OCI-LY3 (cell line): ENCODE measurements around the gene NDUFS7.

Source experiments
- H2AFZ ChIP-seq: fragments of 200-600, 300-600 bp; shearing (Covaris generic); 2 replicates; pipeline ENCODE4 v1.6.0; 2014; ENCODE audit warnings: antibody characterized with exemption, low read depth, low read length
- H3K27ac ChIP-seq: fragments of 200-600, 300-600 bp; sonication (generic); 2 replicates; pipeline ENCODE4 v1.5.1; 2014; ENCODE audit warnings: mild to moderate bottlenecking, low read length, moderate library complexity, mixed read lengths
- H3K27me3 ChIP-seq: fragments of 200-600, 300-600 bp; sonication (generic); 2 replicates; pipeline ENCODE4 v1.6.1; 2014; ENCODE audit warnings: low read depth, low read length, mixed read lengths
- H3K36me3 ChIP-seq: fragments of 200-600, 300-600 bp; sonication (generic); replicated peaks from 2 replicates; pipeline ENCODE3; 2014; ENCODE audit warnings: low read depth, low read length, mixed read lengths
- H3K4me1 ChIP-seq: fragments of 300-600, 200-600 bp; sonication (generic); 2 replicates; pipeline ENCODE4 v1.6.1; 2014; ENCODE audit warnings: low read length, mixed read lengths
- H3K4me2 ChIP-seq: fragments of 200-600, 300-600 bp; sonication (generic); 2 replicates; pipeline ENCODE4 v1.6.1; 2014; ENCODE audit warnings: low read length, mixed read lengths
- H3K4me3 ChIP-seq: fragments of 300-600, 200-600 bp; sonication (generic); 2 replicates; pipeline ENCODE4 v1.5.1; 2014; ENCODE audit warnings: antibody characterized with exemption, mild to moderate bottlenecking, low read length, moderate library complexity
- H3K79me2 ChIP-seq: fragments of 300-600, 200-600 bp; shearing (Covaris generic); 2 replicates; pipeline ENCODE4 v1.6.1; 2014; ENCODE audit warnings: mild to moderate bottlenecking, low read length, mixed read lengths
- H3K9ac ChIP-seq: fragments of 300-600, 200-600 bp; shearing (Covaris generic); 2 replicates; pipeline ENCODE4 v1.6.0; 2014; ENCODE audit warnings: mild to moderate bottlenecking, low read length, moderate library complexity
- H3K9me3 ChIP-seq: fragments of 200-600, 300-600 bp; shearing (Covaris generic); 2 replicates; pipeline ENCODE4 v1.6.1; 2014; ENCODE audit warnings: low read length, mixed read lengths; ENCODE audit not compliant: insufficient read depth
- H4K20me1 ChIP-seq: fragments of 200-600, 300-600 bp; sonication (generic); 2 replicates; pipeline ENCODE4 v1.6.1; 2016; ENCODE audit warnings: low read length, mixed read lengths; ENCODE audit not compliant: insufficient read depth
- EZH2phosphoT487 ChIP-seq: fragments of 200-600 bp; shearing (Covaris generic); IDR thresholded peaks from 2 replicates; pipeline ENCODE4 v1.6.1; 2018; ENCODE audit warnings: antibody characterized with exemption, mixed run types, low read depth
- TF ChIP-seq, protein P1 (sequence below): fragments of 200-600, 300-600 bp; sonication (generic); IDR thresholded peaks from 2 replicates; pipeline ENCODE4 v1.5.1; 2014; ENCODE audit warnings: antibody characterized with exemption, low read length, low read depth

NDUFS7 gene

DNA sequence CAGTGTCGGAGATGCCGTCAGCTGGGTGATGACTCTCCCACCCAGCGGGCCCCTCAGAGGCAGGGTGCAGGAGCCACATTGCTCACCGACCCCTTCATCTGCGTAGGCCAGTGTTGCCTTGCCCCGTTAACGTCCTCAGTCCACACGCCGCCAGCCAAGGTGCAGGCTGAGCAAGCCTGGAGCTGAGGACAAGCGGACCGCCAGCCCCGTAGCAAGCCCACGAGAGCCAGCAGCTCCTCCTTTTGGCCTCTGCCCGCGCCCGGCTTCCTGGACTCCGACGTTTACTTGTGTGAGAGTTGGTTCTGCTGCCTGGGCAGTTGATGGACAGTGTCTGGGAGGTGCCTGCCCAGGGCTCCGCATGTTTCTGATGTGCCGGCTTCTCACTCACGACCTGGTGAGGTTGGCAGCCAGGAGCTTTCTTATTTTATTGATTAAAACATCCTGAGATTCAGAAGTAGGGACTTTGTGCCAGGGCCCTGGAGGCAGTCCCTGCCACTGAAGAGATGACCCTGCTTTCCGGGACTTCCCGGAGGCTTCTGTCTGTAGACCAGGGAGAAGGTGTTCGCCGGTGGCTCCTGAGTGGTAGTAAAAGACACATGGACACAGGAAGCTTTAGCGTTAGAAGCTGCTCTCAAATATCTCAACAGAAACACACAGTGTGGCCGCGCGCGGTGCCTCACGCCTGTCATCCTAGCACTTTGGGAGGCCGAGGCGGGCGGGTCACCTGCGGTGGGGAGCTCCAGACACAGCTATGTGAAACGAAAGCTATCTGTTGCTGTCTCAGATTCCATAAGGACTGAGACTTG lies 29.5 kb downstream of the NDUFS7 start:
- Histone ChIP-seq H3K36me3 (peaks cover 75% of the 10 kb centered on the region), H3K27me3 (no peaks in the 10 kb centered on the region), H3K9me3 (no peaks in the 10 kb centered on the region), H3K27ac (no peak overlapping the region), H3K4me2 (no peak overlapping the region), H4K20me1 (peaks cover 96% of the 10 kb centered on the region), H3K4me3 (no peak overlapping the region), H3K79me2 (peaks cover 100% of the 10 kb centered on the region), H3K9ac (no peak overlapping the region), H2AFZ (no peak overlapping the region), H3K4me1 (peaks cover 46% of the 10 kb centered on the region)
- no peak for TF ChIP-seq EZH2phosphoT487
- TF ChIP-seq, protein P1, sequence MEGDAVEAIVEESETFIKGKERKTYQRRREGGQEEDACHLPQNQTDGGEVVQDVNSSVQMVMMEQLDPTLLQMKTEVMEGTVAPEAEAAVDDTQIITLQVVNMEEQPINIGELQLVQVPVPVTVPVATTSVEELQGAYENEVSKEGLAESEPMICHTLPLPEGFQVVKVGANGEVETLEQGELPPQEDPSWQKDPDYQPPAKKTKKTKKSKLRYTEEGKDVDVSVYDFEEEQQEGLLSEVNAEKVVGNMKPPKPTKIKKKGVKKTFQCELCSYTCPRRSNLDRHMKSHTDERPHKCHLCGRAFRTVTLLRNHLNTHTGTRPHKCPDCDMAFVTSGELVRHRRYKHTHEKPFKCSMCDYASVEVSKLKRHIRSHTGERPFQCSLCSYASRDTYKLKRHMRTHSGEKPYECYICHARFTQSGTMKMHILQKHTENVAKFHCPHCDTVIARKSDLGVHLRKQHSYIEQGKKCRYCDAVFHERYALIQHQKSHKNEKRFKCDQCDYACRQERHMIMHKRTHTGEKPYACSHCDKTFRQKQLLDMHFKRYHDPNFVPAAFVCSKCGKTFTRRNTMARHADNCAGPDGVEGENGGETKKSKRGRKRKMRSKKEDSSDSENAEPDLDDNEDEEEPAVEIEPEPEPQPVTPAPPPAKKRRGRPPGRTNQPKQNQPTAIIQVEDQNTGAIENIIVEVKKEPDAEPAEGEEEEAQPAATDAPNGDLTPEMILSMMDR: no peak

DNA sequence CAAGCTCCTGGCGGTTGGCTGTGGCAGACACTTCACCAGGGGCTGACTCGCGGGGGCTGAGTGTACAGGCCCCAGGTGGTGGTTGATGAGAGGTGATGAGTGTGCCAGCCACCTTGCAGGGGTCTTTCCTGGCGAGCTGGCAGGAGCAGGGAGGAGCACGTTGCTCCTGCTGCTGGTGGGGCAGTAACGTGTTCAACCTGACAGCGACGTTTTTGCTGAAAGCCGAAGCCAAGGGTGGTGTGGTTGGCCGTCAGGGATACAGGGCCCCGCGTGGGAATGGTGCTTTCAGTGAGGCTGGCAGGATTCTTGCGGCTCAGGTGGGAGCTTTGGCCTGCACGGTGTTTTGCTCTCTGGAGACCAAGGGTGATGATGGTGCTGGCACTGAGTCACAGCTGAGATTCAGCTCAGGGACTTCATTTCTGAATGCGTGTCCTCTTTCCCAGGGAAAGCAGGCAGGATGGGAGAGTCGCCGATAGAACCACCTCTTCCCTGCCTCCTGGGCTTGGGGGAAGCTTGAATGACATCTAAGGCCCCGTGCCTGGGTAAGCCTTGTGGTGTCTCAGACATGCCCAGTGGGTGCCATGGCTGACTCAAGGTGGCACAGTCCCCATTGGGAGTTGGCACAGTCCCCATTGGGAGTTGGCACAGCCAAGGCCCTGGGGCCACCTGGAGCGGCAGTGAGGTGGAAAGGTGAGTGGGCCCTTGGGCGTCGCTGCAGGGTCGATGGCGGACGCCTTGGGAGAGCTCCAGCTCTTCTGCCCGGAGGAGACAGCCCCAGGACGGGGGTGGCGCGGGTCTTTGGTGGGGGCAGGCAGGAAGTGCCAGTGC lies 32.5 kb downstream of the NDUFS7 start:
- no peak overlapping the region for H3K4me2 ChIP-seq
- TF ChIP-seq, protein P1: no peak
- TF ChIP-seq EZH2phosphoT487: no peak
- H3K27ac ChIP-seq: no peak overlapping the region
- peaks cover 99% of the 10 kb centered on the region for H3K79me2 ChIP-seq
- no peak overlapping the region for H3K4me3 ChIP-seq
- H3K9me3 ChIP-seq: no peaks in the 10 kb centered on the region
- peaks cover 25% of the 10 kb centered on the region for H3K4me1 ChIP-seq
- H4K20me1 ChIP-seq: peaks cover 94% of the 10 kb centered on the region
- H2AFZ ChIP-seq: no peak overlapping the region
- no peak overlapping the region for H3K9ac ChIP-seq
- H3K27me3 ChIP-seq: no peaks in the 10 kb centered on the region
- H3K36me3 ChIP-seq: peaks cover 72% of the 10 kb centered on the region

DNA sequence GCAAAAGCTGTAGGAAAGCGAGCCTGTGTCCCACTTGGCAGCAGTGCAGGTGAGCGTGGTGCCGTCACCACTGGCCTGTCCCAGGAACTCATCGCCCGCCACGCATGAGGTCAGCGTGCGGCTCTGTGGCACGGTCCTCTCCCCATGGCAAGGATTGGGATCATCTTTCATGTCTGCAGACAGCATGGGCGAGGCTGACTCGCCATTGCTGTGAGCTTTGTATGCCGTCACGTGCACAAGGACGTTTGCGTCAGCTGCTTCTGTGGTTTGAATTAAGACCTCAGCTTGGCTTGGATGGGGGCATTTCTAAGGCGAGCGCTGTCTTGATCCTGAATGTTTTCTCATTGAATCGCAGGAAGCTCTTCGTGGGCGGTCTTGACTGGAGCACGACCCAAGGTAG lies 33.4 kb downstream of the NDUFS7 start:
- Histone ChIP-seq H3K4me3 (no peak overlapping the region), H3K27me3 (no peaks in the 10 kb centered on the region), H3K4me2 (no peak overlapping the region), H3K36me3 (peaks cover 70% of the 10 kb centered on the region), H3K9ac (no peak overlapping the region), H2AFZ (no peak overlapping the region), H3K9me3 (no peaks in the 10 kb centered on the region), H4K20me1 (peaks cover 93% of the 10 kb centered on the region), H3K79me2 (peaks cover 99% of the 10 kb centered on the region), H3K27ac (no peak overlapping the region), H3K4me1 (peaks cover 25% of the 10 kb centered on the region)
- no peak for TF ChIP-seq EZH2phosphoT487
- TF ChIP-seq, protein P1: no peak
